ENCODE measurements around the gene EMP2. TPM values are rescaled to one million over a fixed set of nuclear protein-coding genes. Genes with fewer than 3 reads are reported as not detected.

The EMP2 gene
- total RNA-seq, 3 donors from 2014 or later = 46.9 to 69.2 (median 66.0) TPM

GRCh38 chr16:10521681-10522274, 58.6 kb downstream of the EMP2 start:
- Histone ChIP-seq H3K4me1 (no peaks in the 10 kb centered on the region), H3K27ac (no peak overlapping the region), H3K36me3 (no peaks in the 10 kb centered on the region), H3K27me3 (no peaks in the 10 kb centered on the region), H3K4me3 (no peak overlapping the region), H3K9me3 (no peaks in the 10 kb centered on the region)
- intact Hi-C loops (cut with DNase I; ENCODE audit: low total_unique reads) = no loop called here
- TF ChIP-seq, protein P1, sequence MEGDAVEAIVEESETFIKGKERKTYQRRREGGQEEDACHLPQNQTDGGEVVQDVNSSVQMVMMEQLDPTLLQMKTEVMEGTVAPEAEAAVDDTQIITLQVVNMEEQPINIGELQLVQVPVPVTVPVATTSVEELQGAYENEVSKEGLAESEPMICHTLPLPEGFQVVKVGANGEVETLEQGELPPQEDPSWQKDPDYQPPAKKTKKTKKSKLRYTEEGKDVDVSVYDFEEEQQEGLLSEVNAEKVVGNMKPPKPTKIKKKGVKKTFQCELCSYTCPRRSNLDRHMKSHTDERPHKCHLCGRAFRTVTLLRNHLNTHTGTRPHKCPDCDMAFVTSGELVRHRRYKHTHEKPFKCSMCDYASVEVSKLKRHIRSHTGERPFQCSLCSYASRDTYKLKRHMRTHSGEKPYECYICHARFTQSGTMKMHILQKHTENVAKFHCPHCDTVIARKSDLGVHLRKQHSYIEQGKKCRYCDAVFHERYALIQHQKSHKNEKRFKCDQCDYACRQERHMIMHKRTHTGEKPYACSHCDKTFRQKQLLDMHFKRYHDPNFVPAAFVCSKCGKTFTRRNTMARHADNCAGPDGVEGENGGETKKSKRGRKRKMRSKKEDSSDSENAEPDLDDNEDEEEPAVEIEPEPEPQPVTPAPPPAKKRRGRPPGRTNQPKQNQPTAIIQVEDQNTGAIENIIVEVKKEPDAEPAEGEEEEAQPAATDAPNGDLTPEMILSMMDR (IDR thresholded peaks at IDR 0.05) = peak; percentile 64 to 84 (median 70)
- TF ChIP-seq POLR2A (IDR thresholded peaks at IDR 0.05) (no peak), POLR2AphosphoS5 (IDR thresholded peaks at IDR 0.05) (peak in 1 of 3 donors; percentile 45)
- DNase-seq (ENCODE audit: low spot score in 2 of 2) = no peak

GRCh38 chr16:10520869-10521578, 59.4 kb downstream of the EMP2 start:
- intact Hi-C loops (cut with DNase I; ENCODE audit: low total_unique reads) = no loop called here

DNA sequence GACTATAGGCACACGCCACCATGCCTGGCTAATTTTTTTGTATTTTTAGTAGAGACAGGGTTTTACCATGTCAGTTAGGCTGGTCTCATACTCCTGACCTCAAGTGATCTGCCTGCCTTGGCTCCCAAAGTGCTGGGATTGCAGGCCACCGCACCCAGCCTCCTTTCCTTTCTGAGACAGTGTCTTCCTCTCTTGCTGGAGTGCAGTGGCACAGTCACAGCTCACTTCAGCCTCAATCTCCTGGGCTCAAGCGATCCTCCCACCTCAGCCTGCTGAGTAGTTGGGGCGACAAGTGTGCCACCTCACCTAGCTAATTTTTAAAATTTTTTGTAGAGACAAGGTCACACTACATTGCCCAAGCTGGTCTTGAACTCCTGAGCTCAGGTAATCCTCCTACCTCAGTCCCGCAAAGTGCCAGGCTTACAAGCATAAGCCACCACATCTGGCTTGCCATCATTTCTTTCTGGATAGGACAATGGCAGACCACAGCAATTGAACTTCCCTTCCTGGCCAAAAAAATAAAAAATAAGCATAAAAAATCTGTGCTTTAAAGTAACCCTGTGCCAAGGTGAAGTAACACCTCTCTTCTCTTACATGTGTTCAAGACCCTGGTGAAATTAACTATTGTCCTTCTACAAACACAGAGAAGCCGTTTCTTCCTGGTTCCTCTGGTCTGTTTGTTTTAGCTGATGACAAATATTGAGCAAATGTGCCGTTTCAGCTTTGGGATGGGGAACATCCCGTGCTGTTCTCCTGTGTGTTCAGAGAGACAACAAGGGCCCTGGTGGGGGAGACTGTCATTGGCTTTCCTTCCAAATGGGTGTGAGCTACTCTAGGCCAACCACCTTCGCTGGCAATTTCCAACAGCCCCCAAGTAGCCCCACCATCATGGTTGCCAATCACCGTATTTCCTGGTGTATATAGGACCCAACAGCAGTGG, 60.2 kb downstream of the EMP2 start:
- peak; percentile 27 to 56 for DNase-seq (ENCODE audit: low spot score in 2 of 2)
- TF ChIP-seq POLR2AphosphoS5 (IDR thresholded peaks at IDR 0.05) (peak in 1 of 3 donors; percentile 15), POLR2A (IDR thresholded peaks at IDR 0.05) (no peak)
- TF ChIP-seq, protein P1 (IDR thresholded peaks at IDR 0.05) = no peak
- no peaks in the 10 kb centered on the region for H3K9me3 ChIP-seq
- no peak overlapping the region for H3K4me3 ChIP-seq
- no peaks in the 10 kb centered on the region for H3K36me3 ChIP-seq
- peak overlapping the region in 1 of 2 donors; percentile 61 for H3K27ac ChIP-seq
- H3K27me3 ChIP-seq = no peaks in the 10 kb centered on the region
- no peaks in the 10 kb centered on the region for H3K4me1 ChIP-seq
- intact Hi-C loops (cut with DNase I; ENCODE audit: low total_unique reads) = no loop called here

More at GRCh38 chr16:10520869-10521578, 59.4 kb downstream of the EMP2 start:
- DNase-seq (ENCODE audit: low spot score in 2 of 2) = no peak
- Histone ChIP-seq H3K27me3 (no peaks in the 10 kb centered on the region), H3K4me3 (no peak overlapping the region), H3K27ac (peak overlapping the region in 1 of 2 donors; percentile 61), H3K9me3 (no peaks in the 10 kb centered on the region), H3K36me3 (no peaks in the 10 kb centered on the region), H3K4me1 (no peaks in the 10 kb centered on the region)
- TF ChIP-seq, protein P1 (IDR thresholded peaks at IDR 0.05) = no peak
- peak in 1 of 3 donors; percentile 2 for TF ChIP-seq POLR2AphosphoS5 (IDR thresholded peaks at IDR 0.05)

DNA sequence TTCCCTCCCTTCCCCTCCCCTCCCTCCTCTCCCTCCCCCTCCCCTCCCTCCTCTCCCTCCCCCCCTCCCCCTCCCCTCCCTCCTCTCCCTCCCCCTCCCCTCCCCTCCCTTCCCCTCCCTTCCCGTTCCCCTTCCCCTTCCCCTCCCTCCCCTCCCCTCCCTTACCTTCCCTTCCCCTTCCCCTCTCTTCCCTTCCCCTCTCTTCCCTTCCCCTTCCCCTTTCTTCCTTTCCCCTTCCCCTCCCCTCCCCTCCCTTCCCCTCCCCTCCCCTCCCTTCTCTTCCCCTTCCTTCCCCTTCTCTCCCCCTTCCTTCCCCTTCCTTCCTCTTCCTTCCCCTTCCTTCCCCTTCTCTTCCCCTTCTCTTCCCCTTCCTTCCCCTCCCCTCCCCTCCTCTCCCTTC, 61.1 kb downstream of the EMP2 start:
- Histone ChIP-seq H3K27me3 (no peaks in the 10 kb centered on the region), H3K9me3 (no peaks in the 10 kb centered on the region), H3K4me1 (no peaks in the 10 kb centered on the region), H3K36me3 (no peaks in the 10 kb centered on the region), H3K27ac (peak overlapping the region in 1 of 2 donors; percentile 1), H3K4me3 (no peak overlapping the region)
- no peak for TF ChIP-seq POLR2A (IDR thresholded peaks at IDR 0.05)
- TF ChIP-seq POLR2AphosphoS5 (IDR thresholded peaks at IDR 0.05) = no peak
- TF ChIP-seq, protein P1 (IDR thresholded peaks at IDR 0.05) = no peak
- intact Hi-C loops (cut with DNase I; ENCODE audit: low total_unique reads) = no loop called here
- DNase-seq (ENCODE audit: low spot score in 2 of 2) = no peak
